ENCODE results near the gene PALD1.

- TF ChIP-seq CTCF (IDR thresholded peaks at IDR 0.05) (no peak), POLR2A (IDR thresholded peaks at IDR 0.05) (no peak)
Observed at GRCh38 chr10:70564901-70565351, 86.4 kb downstream of the PALD1 start.

Data from thyroid gland (tissue), 4 donors.